Raji (cell line): ENCODE data around the gene ABCA12.
A peak's percentile ranks its signal among the peaks of the same experiment; 100 is the strongest.

Experiments used
- POLR2A ChIP-seq: IDR thresholded peaks from 2 replicates; pipeline ENCODE4 v1.6.1; 2011; ENCODE audit warnings: low read depth, low read length, control low read depth; ENCODE audit not compliant: insufficient read depth

Gene ABCA12

DNA sequence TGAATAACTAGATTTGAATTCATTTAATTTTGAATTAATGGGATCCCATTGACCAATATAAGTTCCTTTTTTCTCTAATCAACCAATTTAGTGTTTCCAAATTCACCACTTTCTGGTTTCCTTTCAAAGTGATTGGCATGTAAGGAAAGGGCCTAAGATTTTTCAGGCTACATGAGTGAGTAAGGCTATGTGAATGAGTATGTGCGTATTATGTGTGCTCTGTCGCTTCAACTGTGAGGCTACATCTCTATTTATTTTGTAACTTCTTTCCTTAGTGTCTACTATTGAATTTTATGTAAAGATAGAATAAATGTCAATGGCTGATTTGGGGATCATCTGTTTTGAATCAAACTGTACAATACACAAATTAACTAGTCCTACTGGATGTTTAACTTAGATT lies 110.6 kb downstream of the ABCA12 start:
- TF ChIP-seq POLR2A, result no peak

DNA sequence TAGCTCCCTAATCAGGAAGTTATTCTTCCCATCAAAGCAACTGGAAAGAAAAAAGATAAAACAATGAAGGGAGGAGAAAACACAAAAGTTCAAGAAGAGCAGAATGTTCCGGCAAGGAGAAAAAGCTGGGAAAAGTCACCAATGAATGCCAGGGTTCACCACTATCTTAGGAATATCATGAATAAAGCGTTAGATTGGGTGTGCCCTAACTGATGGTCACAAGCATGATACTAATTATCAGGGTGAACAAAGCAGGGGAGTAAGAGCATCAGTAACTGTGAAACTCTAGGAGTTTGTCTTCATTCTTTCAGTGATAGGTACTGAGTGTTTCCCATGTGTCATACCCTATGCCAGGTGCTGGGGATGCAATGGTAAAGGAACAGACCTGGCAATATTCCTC lies 115.5 kb downstream of the ABCA12 start:
- TF ChIP-seq POLR2A, result no peak

DNA sequence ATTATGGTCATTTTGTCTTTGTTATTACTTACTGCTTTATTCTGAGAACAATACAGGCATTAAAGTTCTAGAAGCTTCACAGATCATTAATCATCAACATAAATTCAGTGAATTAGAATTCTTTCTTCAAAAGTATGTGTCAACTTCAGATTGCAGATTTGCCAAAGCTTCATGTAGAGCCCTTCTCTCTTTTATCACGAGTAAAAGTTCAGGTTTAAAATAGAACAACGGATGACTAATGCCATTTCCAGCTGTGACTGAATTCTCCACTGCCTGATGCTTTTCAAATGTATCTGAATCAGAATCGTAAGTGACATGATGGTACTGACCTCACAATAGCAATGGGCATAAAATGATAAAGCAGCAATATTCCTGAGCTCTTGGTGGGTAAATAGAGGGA lies 116.0 kb downstream of the ABCA12 start:
- TF ChIP-seq POLR2A, result no peak

DNA sequence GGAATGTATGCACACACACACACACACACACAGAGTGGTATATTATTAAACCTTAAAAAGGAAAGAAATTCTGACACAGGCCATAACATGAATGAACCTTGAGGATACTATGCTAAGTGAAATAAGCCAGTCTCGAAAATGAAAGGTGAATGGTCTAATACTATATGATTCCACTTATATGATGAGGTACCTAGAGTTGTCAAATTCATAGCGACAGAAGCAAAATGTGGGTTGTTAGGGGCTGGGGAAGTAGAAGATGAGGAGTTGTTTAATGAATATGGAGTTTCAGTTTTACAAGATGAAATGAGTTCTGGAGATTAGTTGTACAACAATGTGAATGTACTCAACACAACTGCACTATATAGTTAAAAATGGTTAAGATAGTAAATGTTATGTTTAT lies 118.1 kb downstream of the ABCA12 start:
- TF ChIP-seq POLR2A, result no peak

DNA sequence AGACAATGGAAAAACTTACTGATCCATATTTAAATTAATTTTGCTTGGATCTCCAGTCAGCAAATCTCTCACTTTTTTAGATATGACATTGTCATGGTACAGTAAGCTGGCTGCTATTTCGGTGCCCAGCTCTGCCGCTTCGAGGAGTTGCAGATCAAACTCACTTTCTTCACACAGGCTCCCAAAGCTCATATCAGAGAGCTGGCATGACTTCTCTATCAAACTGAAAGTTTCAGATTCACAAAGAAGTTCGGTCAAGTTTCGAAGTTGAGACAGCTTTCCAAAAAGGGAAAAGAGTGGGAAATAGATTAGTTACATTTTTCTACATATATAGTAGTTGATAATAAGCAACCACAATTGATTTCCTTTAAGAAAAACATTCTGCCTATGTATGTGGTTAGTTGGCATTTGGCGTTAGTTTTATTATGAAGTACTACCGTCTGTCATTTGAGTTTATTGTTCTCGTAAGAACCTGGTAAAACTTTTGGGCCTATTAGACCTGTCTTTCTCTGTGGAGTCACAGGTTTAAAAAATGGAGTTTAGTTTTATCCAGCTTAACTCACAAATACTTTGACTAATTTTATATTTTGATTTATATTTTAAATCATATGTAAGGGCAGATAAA lies 118.8 kb downstream of the ABCA12 start:
- no peak for TF ChIP-seq POLR2A

DNA sequence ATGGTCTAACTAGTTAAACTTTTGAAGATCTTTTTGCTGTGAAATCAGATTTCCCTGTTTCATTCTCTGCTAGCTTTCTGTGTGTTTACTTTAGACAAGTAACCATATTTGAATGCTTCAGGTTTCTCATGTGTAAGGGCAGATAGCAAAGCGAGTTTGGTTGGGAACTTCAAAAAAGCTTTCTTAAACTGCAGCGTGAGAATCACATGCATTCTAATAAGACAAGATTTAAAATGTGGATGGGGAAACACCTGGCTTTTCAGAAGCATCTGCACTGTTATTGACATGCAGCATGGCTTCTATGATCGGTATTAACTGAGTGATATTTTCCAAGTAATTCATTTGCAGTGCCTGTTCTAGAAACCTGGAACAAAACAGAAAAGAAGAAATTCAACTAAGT lies 119.3 kb downstream of the ABCA12 start:
- no peak for TF ChIP-seq POLR2A

DNA sequence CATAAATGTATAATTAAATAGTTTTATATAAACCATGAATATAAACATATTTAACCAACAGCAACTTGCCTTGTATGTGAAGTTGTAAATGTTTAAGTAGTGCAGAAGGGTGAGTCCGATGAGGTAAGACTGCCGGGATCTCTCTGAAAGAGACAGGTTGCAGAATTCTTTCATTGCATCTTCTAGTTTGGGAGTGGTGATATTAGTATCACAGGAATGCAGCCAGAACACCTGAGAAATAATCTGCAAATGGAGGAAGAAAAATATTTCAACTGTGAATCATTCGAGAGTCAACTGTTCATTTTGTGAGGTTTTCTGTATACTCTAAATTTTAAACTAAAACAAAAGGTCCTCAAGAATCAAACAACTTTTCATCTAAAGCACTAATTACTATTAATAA lies 123.0 kb downstream of the ABCA12 start:
- TF ChIP-seq POLR2A, result no peak

DNA sequence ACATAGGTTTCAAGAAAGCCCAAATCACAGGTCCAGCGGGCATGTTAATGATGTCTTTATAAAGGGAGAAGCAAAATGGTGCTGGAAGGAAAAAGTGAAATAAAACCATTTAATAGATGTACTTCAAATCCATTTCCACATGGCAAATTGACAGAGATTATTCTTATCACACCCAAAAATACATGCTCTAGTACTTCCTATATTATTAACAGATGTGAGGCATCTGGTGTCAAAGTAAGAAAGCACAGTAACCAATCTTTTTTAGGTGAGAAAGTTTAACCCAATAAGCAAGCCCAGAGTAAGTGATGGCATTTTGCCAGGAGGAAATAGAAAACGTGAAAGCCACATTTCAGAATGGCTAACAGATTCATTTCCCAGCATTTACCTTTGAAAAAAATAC lies 128.0 kb downstream of the ABCA12 start:
- TF ChIP-seq POLR2A, result no peak

DNA sequence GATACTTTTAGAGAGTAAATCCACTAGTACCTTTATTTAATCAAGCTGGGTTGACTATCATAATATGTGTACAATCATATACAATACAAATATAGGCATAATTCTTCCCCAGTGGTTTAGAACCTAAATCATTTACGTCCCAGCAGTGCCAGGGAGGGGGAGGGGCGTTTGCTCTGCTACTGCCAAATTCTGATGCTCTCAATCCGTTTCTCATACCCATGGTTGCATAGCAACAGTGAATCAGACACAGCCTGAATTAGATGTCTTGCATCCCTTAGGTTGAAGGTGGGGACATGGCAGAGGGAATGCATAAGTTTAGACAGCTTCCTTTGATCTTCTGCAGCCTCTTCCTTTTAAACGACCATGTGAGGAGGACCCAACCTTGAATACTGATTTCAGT lies 135.4 kb downstream of the ABCA12 start:
- no peak for TF ChIP-seq POLR2A

DNA sequence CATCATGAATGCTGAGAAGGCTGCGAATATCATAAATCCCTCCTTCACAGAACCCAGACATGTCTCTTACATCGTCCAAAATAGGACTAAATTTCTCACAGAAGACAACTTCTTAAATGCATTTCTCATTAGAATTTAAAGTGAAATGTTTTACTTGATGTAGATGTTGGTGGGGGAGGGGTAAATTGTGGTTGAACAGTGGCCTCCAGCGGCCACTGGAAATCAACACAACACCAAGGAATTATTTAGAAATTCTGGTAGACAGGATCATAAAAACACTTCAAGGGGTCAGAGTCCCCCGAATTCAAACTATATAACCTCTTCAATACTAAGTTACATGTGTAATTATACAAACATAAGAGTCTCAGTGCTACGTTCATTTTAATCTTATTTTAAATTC lies 135.9 kb downstream of the ABCA12 start:
- no peak for TF ChIP-seq POLR2A

DNA sequence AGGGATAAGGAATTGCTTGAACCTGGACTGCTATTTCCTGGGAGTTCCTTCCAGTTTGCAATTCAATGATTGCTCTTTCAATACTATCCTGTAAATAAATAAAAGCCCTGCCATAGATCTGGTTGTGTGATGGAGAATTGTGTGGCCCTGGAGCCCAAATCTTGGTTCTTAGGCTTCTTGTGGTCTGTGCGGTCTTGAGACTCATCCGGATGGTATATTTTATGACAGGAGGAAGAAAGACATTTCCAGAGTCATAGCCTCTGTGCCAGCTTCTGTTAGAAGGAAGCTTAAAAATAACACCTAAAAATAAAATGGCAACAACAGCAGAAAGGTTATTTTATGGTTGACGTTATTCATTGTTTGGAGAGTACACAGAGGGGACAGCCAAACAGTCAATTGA lies 137.7 kb downstream of the ABCA12 start:
- TF ChIP-seq POLR2A, result no peak

DNA sequence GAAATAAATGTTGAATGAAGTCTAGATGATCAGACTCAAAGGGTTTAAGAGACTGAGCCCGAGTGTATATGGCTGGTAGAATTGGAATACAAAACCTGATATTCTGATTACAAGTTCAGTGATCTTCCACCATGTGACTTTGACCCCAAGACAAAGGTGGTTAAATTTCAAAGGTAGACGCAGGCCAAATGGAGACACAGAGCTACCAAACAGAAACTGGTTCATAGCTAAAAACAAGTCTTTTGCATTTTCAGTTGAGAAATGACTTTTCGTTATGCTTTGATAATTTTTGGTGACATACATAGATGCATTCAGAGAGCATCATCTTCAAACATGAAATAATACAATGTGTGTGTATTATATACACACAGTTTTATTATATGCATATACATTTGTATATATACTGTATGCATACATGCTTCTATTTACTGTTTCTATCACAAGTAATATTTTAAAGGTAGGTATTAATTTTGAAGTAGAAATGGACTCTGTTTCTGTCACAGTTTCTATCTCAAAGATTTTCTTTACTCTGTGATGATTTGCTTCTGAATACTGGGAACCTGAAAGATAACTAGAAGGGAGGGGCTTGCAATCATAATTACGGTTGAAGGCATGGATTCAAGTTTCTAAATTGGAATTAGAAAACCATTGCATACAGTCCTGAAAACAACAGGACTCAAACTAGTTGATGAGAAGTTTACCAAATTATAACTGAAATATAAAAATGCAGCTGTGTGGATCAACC lies 142.3 kb downstream of the ABCA12 start:
- no peak for TF ChIP-seq POLR2A

DNA sequence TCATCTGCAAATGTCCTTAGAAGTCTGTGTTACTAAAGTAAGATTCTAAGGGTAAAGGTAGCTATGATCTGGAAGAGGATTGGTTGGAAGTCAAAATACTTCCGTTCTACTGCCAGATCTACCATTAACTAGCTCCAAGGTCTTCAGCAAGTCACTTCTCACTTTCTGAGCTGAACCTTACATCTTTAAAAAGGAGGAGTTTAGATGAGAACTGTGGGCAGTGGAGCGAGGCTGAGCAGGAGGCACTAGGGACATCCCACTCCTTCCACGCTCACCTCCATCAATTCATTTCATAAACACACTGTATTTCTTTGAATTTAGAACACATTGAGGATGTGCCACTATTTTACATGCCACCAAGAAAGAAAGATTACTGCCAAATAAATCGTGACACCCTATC lies 143.0 kb downstream of the ABCA12 start:
- peak; percentile 5; the same call in 1 of the 2 replicates for TF ChIP-seq POLR2A

DNA sequence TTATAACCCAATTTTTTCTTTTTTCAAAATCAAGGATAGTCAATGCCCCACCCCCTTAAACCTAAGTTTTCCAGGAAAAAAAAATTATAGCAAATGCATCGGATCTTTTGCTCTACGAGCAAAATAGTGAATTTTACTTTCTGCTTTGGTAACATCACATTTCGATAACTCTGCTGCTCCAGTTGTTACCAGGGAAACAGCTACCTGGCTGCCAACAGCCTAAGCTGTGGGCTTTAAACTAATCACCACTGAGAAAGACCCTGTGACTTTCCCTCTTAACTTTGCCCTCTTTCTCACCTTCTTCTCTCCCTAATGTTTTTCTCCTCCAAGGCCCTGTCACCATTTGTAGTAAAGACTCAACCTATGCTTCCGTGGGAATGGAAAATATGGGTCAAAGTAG lies 145.5 kb downstream of the ABCA12 start:
- TF ChIP-seq POLR2A, result no peak

DNA sequence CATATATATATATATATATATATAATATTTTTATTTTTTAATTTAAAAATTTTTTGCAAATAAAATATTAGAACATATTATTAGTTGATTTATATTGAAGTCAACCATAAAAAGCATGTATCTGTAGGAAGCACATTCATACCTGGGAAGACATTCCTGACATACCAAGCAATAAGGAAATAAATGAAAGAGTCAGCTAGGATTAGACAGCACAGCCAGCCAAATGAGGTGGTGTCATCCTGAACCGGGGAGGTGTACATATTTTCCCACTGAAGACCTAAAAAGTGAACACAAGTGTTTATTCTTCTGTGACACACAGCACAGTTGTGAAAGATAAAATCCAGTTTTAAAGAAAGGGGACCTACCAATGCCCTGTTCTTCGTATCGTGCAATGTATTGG lies 149.2 kb downstream of the ABCA12 start:
- no peak for TF ChIP-seq POLR2A

DNA sequence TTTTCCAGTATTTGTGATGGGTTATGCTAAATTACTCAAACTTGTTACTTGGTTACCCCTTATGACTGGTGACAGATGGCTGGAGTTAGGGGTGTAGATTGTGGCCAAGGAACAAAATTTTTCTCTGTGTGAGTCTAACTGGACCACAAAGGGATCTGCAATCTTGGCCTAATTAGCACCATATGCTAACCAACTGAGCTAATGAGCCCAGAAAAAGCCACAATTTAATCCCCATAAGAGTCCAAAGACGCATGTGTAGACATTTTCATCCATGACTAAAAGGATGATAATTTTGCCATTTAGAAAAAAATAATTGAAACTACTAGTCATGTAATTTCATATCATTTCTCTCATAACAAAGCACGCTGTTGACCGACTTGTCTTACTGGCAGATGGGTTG lies 151.2 kb downstream of the ABCA12 start:
- TF ChIP-seq POLR2A, result no peak

DNA sequence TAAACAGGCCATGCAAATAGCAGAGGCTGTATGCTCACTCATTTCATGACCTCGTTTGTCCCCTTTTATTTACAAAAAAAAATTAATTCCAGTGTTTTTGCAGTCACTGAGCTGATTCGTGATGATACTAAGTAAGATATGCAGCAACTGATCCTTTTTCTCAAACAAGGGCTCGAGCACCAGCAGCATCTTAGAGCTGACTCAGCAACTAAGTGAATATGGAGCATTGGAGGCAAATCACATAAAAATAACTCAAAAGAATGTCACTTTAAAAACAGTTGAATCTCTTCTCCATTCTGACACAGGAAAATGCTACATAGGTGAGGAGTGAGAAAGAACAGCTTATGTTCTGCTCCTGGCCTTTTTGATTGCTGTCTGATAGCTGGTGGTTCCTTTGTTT lies 152.8 kb downstream of the ABCA12 start:
- no peak for TF ChIP-seq POLR2A
